Measurements from ENCODE around the gene OR52M1.
"Not testable (repeated sequence)": the region's sequence is repeated elsewhere in the genome, so short reads cannot be mapped to it uniquely, and the experiment has no call there.

The OR52M1 gene

DNA sequence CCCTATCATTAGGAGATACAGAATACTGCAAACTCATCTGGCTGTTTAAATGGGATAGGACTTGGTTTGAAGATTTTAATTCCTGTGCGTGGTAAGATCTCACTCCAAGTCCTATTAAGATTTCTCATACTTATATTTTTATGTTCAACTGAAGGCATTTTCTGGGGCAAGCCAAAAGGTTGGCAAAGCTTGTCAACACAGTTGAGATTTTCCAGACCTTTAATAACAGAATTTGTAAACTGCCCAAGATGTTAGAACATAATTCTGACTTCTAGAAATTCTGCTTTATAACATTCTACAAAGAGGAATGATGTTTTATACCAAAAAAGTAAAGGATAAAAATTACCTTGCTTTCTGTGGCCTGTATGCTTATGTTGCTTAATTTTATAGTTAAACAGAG lies 30.8 kb upstream of the OR52M1 start:
- no peak overlapping the region for H3K4me3 ChIP-seq (replicated peaks; ENCODE audit: low read depth, low read length)
- TF ChIP-seq, protein P1, sequence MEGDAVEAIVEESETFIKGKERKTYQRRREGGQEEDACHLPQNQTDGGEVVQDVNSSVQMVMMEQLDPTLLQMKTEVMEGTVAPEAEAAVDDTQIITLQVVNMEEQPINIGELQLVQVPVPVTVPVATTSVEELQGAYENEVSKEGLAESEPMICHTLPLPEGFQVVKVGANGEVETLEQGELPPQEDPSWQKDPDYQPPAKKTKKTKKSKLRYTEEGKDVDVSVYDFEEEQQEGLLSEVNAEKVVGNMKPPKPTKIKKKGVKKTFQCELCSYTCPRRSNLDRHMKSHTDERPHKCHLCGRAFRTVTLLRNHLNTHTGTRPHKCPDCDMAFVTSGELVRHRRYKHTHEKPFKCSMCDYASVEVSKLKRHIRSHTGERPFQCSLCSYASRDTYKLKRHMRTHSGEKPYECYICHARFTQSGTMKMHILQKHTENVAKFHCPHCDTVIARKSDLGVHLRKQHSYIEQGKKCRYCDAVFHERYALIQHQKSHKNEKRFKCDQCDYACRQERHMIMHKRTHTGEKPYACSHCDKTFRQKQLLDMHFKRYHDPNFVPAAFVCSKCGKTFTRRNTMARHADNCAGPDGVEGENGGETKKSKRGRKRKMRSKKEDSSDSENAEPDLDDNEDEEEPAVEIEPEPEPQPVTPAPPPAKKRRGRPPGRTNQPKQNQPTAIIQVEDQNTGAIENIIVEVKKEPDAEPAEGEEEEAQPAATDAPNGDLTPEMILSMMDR (IDR thresholded peaks at IDR 0.05; ENCODE audit: low read length, missing control alignments), result no peak
- DNase-seq (ENCODE audit: low read depth), result no peak

DNA sequence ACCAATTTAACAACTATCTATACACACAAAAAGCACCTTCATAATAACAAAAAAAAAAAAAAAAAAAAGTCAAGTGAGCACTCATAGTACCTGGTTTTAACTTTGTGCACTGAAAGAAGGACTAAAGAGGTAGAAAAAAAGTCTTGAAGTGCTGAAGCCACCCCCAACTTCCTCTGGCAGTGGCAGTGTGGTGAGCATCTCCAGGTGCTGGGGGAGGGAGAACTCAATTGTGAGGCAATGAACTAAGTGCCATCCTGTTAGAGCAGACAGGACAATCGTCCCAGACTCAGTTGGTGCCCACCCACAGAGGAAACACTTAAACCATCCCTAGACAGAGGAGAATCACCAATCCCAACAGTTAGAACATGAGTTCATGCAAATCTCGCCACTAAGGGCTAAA lies 22.7 kb upstream of the OR52M1 start:
- no peak for DNase-seq (ENCODE audit: low read depth)
- TF ChIP-seq, protein P1 (IDR thresholded peaks at IDR 0.05; ENCODE audit: low read length, missing control alignments), result no peak
- no peak overlapping the region for H3K4me3 ChIP-seq (replicated peaks; ENCODE audit: low read depth, low read length)

DNA sequence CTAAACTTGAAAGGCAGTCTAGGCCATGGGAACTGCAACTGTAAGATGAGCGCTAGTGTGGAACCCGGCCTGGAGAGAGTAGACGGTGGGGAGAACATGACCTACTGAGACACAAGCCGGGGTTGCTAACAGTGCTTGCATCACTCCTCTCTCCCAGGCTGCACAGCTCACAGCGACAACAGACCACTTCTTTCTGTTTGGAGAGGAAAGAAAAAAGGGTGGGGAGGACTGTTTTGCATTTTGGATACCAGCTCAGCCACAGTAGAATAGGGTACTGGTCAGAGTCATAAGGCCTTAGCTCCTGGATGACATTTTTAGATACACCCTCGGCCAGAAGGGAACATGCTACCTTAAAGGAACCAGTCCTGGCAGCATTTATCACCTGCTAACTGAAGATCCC lies 22.2 kb upstream of the OR52M1 start:
- no peak overlapping the region for H3K4me3 ChIP-seq (replicated peaks; ENCODE audit: low read depth, low read length)
- DNase-seq (ENCODE audit: low read depth), result no peak
- TF ChIP-seq, protein P1 (IDR thresholded peaks at IDR 0.05; ENCODE audit: low read length, missing control alignments), result no peak

DNA sequence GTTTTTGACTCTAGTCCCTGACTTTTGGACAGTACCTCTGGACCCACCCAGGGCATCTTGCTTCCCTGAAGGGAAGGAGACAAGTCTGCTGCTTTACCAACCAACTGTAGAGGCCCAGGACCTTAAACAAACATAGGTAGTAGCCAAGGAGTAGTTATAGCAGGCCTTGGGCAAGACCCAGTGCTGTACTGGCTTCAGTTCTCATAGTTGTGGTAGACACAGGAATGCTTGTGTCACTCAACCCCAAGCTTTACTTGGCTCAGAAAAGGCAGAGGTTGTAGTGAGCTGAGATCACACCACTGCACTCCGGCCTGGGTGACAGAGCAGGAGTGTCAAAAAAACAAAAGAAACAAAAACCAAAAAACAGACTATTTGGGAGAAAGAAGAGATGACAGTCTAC lies 21.3 kb upstream of the OR52M1 start:
- H3K4me3 ChIP-seq (replicated peaks; ENCODE audit: low read depth, low read length), result no peak overlapping the region
- TF ChIP-seq, protein P1 (IDR thresholded peaks at IDR 0.05; ENCODE audit: low read length, missing control alignments), result no peak
- no peak for DNase-seq (ENCODE audit: low read depth)

DNA sequence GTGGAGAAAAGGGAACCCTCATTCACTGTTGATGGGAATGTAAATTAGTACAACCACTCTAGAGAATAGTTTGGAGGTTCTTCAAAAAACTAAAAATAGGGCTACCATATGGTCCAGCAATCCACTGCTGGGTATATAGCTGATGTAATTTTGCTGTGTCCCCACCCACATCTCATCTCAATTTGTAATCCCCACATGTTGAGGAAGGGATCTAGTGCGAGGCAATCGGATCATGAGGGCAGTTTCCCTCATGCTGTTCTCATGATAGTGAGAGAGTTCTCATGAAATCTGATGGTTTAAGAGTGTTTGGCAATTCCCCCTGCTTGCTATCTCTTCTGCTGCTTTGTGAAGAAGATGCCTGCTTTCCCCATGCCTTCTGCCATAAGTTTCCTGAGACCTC lies 17.1 kb upstream of the OR52M1 start:
- TF ChIP-seq, protein P1 (IDR thresholded peaks at IDR 0.05; ENCODE audit: low read length, missing control alignments), result no peak
- no peak for DNase-seq (ENCODE audit: low read depth)
- no peak overlapping the region for H3K4me3 ChIP-seq (replicated peaks; ENCODE audit: low read depth, low read length)

DNA sequence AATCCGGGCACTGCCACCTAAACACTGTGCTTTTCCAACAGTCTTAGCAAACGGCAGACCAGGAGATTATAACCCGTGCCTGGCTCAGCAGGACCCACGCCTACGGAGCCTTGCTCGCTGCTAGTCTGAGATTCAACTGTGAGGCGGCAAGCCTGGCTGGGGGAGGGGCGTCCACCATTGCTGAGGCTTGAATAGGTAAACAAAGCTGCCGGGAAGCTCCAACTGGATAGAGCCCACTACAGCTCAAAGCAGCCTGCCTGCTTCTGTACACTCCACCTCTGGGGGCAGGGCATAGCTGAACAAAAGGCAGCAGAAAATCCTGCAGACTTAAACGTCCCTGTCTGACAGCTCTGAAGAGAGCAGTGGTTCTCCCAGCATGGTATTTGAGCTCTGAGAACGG lies 13.3 kb upstream of the OR52M1 start:
- not testable (repeated sequence) for DNase-seq (ENCODE audit: low read depth); H3K4me3 ChIP-seq (replicated peaks; ENCODE audit: low read depth, low read length)

DNA sequence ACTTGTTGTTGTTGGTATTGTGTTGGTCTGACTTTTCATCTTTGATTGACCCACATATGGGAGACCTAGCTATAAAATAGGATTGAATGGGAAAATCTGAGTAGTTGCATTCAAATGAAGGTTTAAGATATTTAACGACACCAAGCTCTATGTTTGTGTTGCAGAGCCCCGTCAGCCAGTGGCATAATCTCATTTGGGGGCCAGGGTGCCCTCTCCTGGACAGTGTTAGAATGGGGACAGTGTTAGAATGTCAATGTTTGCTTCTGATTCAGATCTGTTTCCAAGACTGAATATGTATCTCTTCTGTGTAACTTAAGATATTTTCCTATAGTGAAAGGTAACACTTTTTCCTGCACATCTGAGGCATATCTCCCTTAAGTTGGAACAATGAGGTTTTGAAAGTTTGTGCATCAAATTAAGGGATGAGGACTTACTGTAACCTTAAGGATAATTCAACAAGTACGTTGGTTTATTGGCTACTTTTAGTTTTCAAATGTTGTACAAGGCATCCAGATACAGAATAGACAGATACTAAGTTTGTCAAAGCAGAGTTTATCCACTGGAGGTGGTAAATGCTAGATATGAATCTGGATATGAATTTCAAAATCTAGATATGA lies 5.3 kb upstream of the OR52M1 start:
- TF ChIP-seq, protein P1 (IDR thresholded peaks at IDR 0.05; ENCODE audit: low read length, missing control alignments), result peak; percentile 72
- DNase-seq (ENCODE audit: low read depth), result peak; percentile 44
- H3K4me3 ChIP-seq (replicated peaks; ENCODE audit: low read depth, low read length), result no peak overlapping the region
